Measurements from ENCODE around the gene SLC26A9. TPM values are rescaled to one million over a fixed set of nuclear protein-coding genes. Genes with fewer than 3 reads are reported as not detected.
"Not testable (repeated sequence)": the region's sequence is repeated elsewhere in the genome, so short reads cannot be mapped to it uniquely, and the experiment has no call there.

Gene SLC26A9
- total RNA-seq, 2 donors from 2014 or later = 11.3 to 25.4 TPM

- DNase-seq; ATAC-seq; intact Hi-C loops (cut with DNase I): not testable (repeated sequence)
Measured at GRCh38 chr1:205873148-205873547, 70.1 kb downstream of the SLC26A9 start.

- intact Hi-C loops (cut with DNase I) = no loop called here
- ATAC-seq = no peak
- DNase-seq = no peak
Measured at GRCh38 chr1:205870236-205870635, 73.0 kb downstream of the SLC26A9 start.

Other genes starting within 250 kb of the SLC26A9 start
- gene NUCKS1, start 193.3 kb downstream of the SLC26A9 start, total RNA-seq = 100 to 1,000 TPM; 162 to 221 TPM
- 10 to 100 TPM; 13.1 to 18.7 TPM for gene RAB29, start 168.0 kb downstream of the SLC26A9 start, total RNA-seq
- gene SLC41A1, start 130.3 kb downstream of the SLC26A9 start, total RNA-seq = 100 to 1,000 TPM; 162 to 206 TPM
- under 1 TPM; 0.31 to 0.91 TPM for gene PM20D1, start 93.3 kb downstream of the SLC26A9 start, total RNA-seq
- 1 to 10 TPM; 2.4 to 4.5 TPM for gene RAB7B, start 59.9 kb upstream of the SLC26A9 start, total RNA-seq
- gene CTSE, start 80.4 kb upstream of the SLC26A9 start, total RNA-seq = not detected
- 1 to 10 TPM in 1 of 2 donors, under 1 TPM in 1; 0.71 to 1.8 TPM for gene RHEX, start 109.7 kb upstream of the SLC26A9 start, total RNA-seq
- not detected for gene AVPR1B, start 173.9 kb upstream of the SLC26A9 start, total RNA-seq